Neuronal stem cell (in vitro differentiated cells): ENCODE measurements around the gene ELMOD3.

ENCODE experiments used
- DNase-seq: peaks from one replicate; pipeline ENCODE4 v3.0.0-alpha.2; 2013; ENCODE audit warnings: low spot score
- H2AFZ ChIP-seq: one replicate; pipeline ENCODE4 v1.6.1; 2013; ENCODE audit warnings: mild to moderate bottlenecking, low read length, inconsistent platforms
- H2AK5ac ChIP-seq: 2 replicates; pipeline ENCODE4 v1.6.1; 2013; ENCODE audit warnings: low read depth, mild to moderate bottlenecking, inconsistent platforms, low read length, moderate library complexity, mixed read lengths
- H2BK120ac ChIP-seq: 2 replicates; pipeline ENCODE4 v1.6.1; 2013; ENCODE audit warnings: low read depth, mild to moderate bottlenecking, inconsistent platforms, low read length, moderate library complexity, mixed read lengths
- H2BK12ac ChIP-seq: one replicate; pipeline ENCODE4 v1.6.1; 2013; ENCODE audit warnings: low read length, inconsistent platforms
- H2BK15ac ChIP-seq: 2 replicates; pipeline ENCODE4 v1.6.1; 2013; ENCODE audit warnings: mild to moderate bottlenecking, low read length, inconsistent platforms, mixed read lengths
- H2BK5ac ChIP-seq: one replicate; pipeline ENCODE4 v1.6.1; 2013; ENCODE audit warnings: inconsistent platforms, mild to moderate bottlenecking, low read length, moderate library complexity
- H3K14ac ChIP-seq: one replicate; pipeline ENCODE4 v1.6.1; 2013; ENCODE audit warnings: low read length, inconsistent platforms
- H3K18ac ChIP-seq: 2 replicates; pipeline ENCODE4 v1.6.1; 2013; ENCODE audit warnings: low read length, inconsistent platforms
- H3K23ac ChIP-seq: 2 replicates; pipeline ENCODE4 v1.6.1; 2013; ENCODE audit warnings: low read depth, mild to moderate bottlenecking, mixed read lengths, low read length, inconsistent platforms; ENCODE audit not compliant: poor library complexity
- H3K27ac ChIP-seq: replicated peaks from 3 replicates; pipeline ENCODE4 v1.5.1; 2013; ENCODE audit warnings: low read length, inconsistent platforms
- H3K27me3 ChIP-seq, 3 experiments: 2 replicates each; pipeline ENCODE4 v1.6.1; 2013; ENCODE audit warnings: low read length in 3 of 3, mild to moderate bottlenecking in 2 of 3, inconsistent platforms in 1 of 3, low read depth in 1 of 3, mixed read lengths in 1 of 3, moderate library complexity in 1 of 3; ENCODE audit not compliant: control insufficient read depth in 3 of 3, insufficient read depth in 3 of 3
- H3K36me3 ChIP-seq, 2 donors: replicated peaks in 1 of 2; 2 replicates each; pipeline ENCODE4 v1.6.1; 2013; ENCODE audit warnings: low read length in 2 of 2; ENCODE audit not compliant: control insufficient read depth in 2 of 2, insufficient read depth in 2 of 2
- H3K4ac ChIP-seq: 2 replicates; pipeline ENCODE4 v1.6.1; 2013; ENCODE audit warnings: inconsistent platforms, mild to moderate bottlenecking, low read length, moderate library complexity
- H3K4me1 ChIP-seq, 2 donors: 1 replicate in 1 of 2; 2 replicates in 1 of 2; pipeline ENCODE4 v1.6.1; 2013; ENCODE audit warnings: low read length in 2 of 2, low read depth in 1 of 2; ENCODE audit not compliant: control insufficient read depth in 2 of 2, insufficient read depth in 1 of 2
- H3K4me2 ChIP-seq: one replicate; pipeline ENCODE4 v1.6.1; 2013; ENCODE audit warnings: mild to moderate bottlenecking, low read length, inconsistent platforms; ENCODE audit not compliant: insufficient read depth, poor library complexity, severe bottlenecking
- H3K4me3 ChIP-seq, 2 donors: 2 replicates each; pipeline ENCODE4 v1.5.1; 2013; ENCODE audit warnings: low read length in 2 of 2, mild to moderate bottlenecking in 2 of 2, inconsistent platforms in 1 of 2, moderate library complexity in 1 of 2
- H3K79me1 ChIP-seq: one replicate; pipeline ENCODE4 v1.6.1; 2013; ENCODE audit warnings: low read depth, mild to moderate bottlenecking, inconsistent platforms, low read length, moderate library complexity
- H3K9ac ChIP-seq: one replicate; pipeline ENCODE4 v1.6.1; 2013; ENCODE audit warnings: mild to moderate bottlenecking, low read depth, low read length, inconsistent platforms; ENCODE audit not compliant: poor library complexity
- H3K9me3 ChIP-seq, 2 donors: replicated peaks in 1 of 2; 2 replicates each; pipeline versions ENCODE3 to v1.6.1; 2013; ENCODE audit warnings: low read length in 2 of 2, mild to moderate bottlenecking in 2 of 2, inconsistent platforms in 1 of 2, low read depth in 1 of 2, mixed read lengths in 1 of 2, moderate library complexity in 1 of 2; ENCODE audit not compliant: control insufficient read depth in 2 of 2, insufficient read depth in 1 of 2
- H4K8ac ChIP-seq: one replicate; pipeline ENCODE4 v1.6.1; 2013; ENCODE audit warnings: low read depth, mild to moderate bottlenecking, inconsistent platforms, low read length, moderate library complexity
- H4K91ac ChIP-seq: one replicate; pipeline ENCODE4 v1.6.1; 2013; ENCODE audit warnings: low read length, low read depth, mild to moderate bottlenecking, inconsistent platforms; ENCODE audit not compliant: poor library complexity
- WGBS, 2 donors: extraction: QIAGEN DNeasy Blood & Tissue Kit; methylation state at CpG; one replicate each; pipeline ENCODE4 v1.1.7; 2013; ENCODE audit warnings: missing lambda C conversion rate in 2 of 2, mixed read lengths in 1 of 2; ENCODE audit not compliant: insufficient read length in 2 of 2, insufficient replicate concordance in 1 of 2; ENCODE audit errors: extremely low coverage in 2 of 2; 5-methylcytosine and 5-hydroxymethylcytosine counted together

The ELMOD3 gene

DNA sequence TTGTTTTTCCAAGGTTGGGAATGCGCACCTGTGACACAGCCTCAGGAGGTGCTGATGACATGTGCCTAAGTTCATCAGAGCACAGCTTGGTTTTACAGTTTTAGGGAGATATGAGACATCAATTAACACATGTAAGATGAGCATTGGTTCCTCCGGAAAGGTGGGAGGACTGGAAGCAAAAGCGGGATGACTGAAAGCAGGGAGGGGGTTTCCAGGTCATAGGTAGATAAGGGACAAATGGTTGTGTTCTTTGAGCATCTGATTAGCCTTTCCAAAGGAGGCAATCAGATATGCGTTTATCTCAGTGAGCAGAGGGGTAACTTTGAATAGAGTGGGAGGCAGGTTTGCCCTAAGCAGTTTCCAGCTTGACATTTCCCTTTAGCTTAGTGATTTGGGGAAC lies 29.3 kb downstream of the ELMOD3 start:
- Histone ChIP-seq H3K18ac (no peak overlapping the region), H3K4me2 (no peak overlapping the region), H3K9me3 (peaks cover 0 to 19% of the 10 kb centered on the region in 2 donors), H3K27me3 (no peaks in the 10 kb centered on the region), H3K4me1 (peaks cover 7 to 11% of the 10 kb centered on the region in 2 donors), H3K14ac (no peak overlapping the region), H3K27ac (no peak overlapping the region), H2BK120ac (no peak overlapping the region), H3K23ac (no peak overlapping the region), H3K36me3 (peaks cover 1 to 36% of the 10 kb centered on the region in 2 donors), H2BK15ac (no peak overlapping the region), H3K4me3 (no peak overlapping the region), H2BK5ac (no peak overlapping the region), H4K8ac (no peak overlapping the region), H3K79me1 (no peaks in the 10 kb centered on the region), H4K91ac (no peak overlapping the region), H3K4ac (no peak overlapping the region), H3K9ac (no peak overlapping the region), H2AFZ (no peak overlapping the region), H2BK12ac (no peak overlapping the region), H2AK5ac (no peak overlapping the region)
- DNase-seq: no peak
- WGBS, 2 donors: no CpG with 5 or more reads among the region's 4 CpGs

DNA sequence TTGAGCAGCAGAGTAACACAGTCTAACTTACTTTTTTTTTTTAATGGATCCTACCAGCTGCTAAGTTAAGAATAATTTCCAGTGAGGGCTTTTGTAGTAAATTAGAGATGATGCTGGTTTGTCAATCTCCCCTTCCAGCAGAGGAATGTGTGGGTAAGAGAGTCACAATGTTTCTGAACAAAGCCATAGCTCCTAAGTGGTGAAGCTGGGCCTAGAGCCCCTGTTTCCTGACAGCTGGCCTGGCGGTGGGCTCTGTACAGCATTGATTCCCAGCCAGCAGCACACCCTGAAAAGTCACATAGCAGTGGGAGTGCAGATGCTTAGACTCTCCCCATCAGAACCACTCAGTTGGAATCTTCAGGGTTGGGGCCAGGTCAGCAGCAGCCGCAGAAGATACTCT lies 31.2 kb downstream of the ELMOD3 start:
- no peak overlapping the region for H3K9ac ChIP-seq
- H3K27ac ChIP-seq: peak overlapping the region; percentile 5
- no peak overlapping the region for H2BK5ac ChIP-seq
- peaks cover 14 to 16% of the 10 kb centered on the region in 2 donors for H3K4me1 ChIP-seq
- WGBS, 2 donors: no CpG with 5 or more reads among the region's 2 CpGs
- peaks cover 0 to 5% of the 10 kb centered on the region in 2 donors for H3K9me3 ChIP-seq
- no peak overlapping the region for H3K14ac ChIP-seq
- H3K18ac ChIP-seq: no peak overlapping the region
- no peak overlapping the region for H2BK12ac ChIP-seq
- H2BK15ac ChIP-seq: no peak overlapping the region
- H3K79me1 ChIP-seq: no peaks in the 10 kb centered on the region
- no peak overlapping the region for H2AK5ac ChIP-seq
- H2BK120ac ChIP-seq: no peak overlapping the region
- no peaks in the 10 kb centered on the region for H3K27me3 ChIP-seq
- no peak overlapping the region for H3K4me2 ChIP-seq
- no peak for DNase-seq
- H3K4me3 ChIP-seq: no peak overlapping the region
- H3K36me3 ChIP-seq: peaks cover 6 to 29% of the 10 kb centered on the region in 2 donors
- no peak overlapping the region for H3K4ac ChIP-seq
- H2AFZ ChIP-seq: no peak overlapping the region
- no peak overlapping the region for H4K91ac ChIP-seq
- no peak overlapping the region for H3K23ac ChIP-seq
- no peak overlapping the region for H4K8ac ChIP-seq

GRCh38 chr2:85387754-85388153 lies 33.2 kb downstream of the ELMOD3 start:
- Histone ChIP-seq H3K18ac (no peak overlapping the region), H3K14ac (no peak overlapping the region), H4K8ac (no peak overlapping the region), H2AK5ac (no peak overlapping the region), H3K4ac (no peak overlapping the region), H2BK15ac (no peak overlapping the region), H3K36me3 (peaks cover 8 to 25% of the 10 kb centered on the region in 2 donors), H2BK5ac (no peak overlapping the region), H3K9me3 (no peaks in the 10 kb centered on the region), H2BK120ac (no peak overlapping the region), H3K27ac (no peak overlapping the region), H3K27me3 (no peaks in the 10 kb centered on the region), H3K79me1 (no peaks in the 10 kb centered on the region), H2BK12ac (no peak overlapping the region), H4K91ac (no peak overlapping the region), H3K4me1 (peaks cover 14 to 19% of the 10 kb centered on the region in 2 donors), H3K4me2 (no peak overlapping the region), H3K4me3 (no peak overlapping the region), H3K23ac (no peak overlapping the region), H3K9ac (no peak overlapping the region), H2AFZ (no peak overlapping the region)
- no CpG with 5 or more reads among the region's 2 CpGs for WGBS, 2 donors
- no peak for DNase-seq

- Histone ChIP-seq H2BK12ac (no peak overlapping the region), H4K8ac (no peak overlapping the region), H4K91ac (no peak overlapping the region), H3K36me3 (peaks cover 8 to 22% of the 10 kb centered on the region in 2 donors), H3K4me2 (no peak overlapping the region), H3K9me3 (no peaks in the 10 kb centered on the region), H3K4ac (no peak overlapping the region), H3K4me1 (peaks cover 14 to 19% of the 10 kb centered on the region in 2 donors), H2AFZ (no peak overlapping the region), H2AK5ac (no peak overlapping the region), H3K27me3 (no peaks in the 10 kb centered on the region), H3K9ac (no peak overlapping the region), H3K18ac (peak overlapping the region; percentile 36), H2BK120ac (no peak overlapping the region), H3K79me1 (no peaks in the 10 kb centered on the region), H2BK15ac (no peak overlapping the region), H3K23ac (no peak overlapping the region), H2BK5ac (no peak overlapping the region), H3K27ac (no peak overlapping the region), H3K14ac (no peak overlapping the region), H3K4me3 (no peak overlapping the region)
- DNase-seq: no peak
- WGBS, 2 donors: no CpG with 5 or more reads among the region's 9 CpGs
These were observed 34.4 kb downstream of the ELMOD3 start for GRCh38 chr2:85388878-85389538.
